GM19395 (cell line): ENCODE measurements around the gene WDR70.

Experiments
- ATAC-seq: cut with Tn5 transposase; IDR thresholded peaks from one replicate; pipeline ENCODE4 v1.9.1; 2021; ENCODE audit warnings: mild to moderate bottlenecking, moderate library complexity; ENCODE audit not compliant: unreplicated experiment

Gene WDR70

DNA sequence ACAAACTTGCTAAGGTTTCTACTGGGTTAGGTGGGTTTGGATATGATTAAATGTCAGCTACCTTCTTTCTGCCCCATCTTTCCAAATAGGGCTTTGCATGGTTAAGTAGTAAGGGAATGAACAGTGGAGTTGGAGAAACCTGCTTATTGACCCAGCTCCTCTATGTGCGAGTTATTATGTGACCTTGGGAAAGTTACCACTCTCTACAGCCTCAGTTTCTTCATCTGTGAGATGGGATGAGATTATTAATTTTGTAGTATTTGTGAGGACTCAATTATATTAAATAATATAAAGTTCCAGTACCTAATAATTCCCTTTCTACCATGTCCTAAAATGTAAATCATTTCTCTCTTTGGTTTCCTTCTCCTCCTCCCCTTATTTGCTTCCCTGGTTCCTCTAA is 337.3 kb downstream of the WDR70 start:
- ATAC-seq: no peak

- ATAC-seq: no peak
Observed at GRCh38 chr5:37717276-37717612, 338.1 kb downstream of the WDR70 start.

DNA sequence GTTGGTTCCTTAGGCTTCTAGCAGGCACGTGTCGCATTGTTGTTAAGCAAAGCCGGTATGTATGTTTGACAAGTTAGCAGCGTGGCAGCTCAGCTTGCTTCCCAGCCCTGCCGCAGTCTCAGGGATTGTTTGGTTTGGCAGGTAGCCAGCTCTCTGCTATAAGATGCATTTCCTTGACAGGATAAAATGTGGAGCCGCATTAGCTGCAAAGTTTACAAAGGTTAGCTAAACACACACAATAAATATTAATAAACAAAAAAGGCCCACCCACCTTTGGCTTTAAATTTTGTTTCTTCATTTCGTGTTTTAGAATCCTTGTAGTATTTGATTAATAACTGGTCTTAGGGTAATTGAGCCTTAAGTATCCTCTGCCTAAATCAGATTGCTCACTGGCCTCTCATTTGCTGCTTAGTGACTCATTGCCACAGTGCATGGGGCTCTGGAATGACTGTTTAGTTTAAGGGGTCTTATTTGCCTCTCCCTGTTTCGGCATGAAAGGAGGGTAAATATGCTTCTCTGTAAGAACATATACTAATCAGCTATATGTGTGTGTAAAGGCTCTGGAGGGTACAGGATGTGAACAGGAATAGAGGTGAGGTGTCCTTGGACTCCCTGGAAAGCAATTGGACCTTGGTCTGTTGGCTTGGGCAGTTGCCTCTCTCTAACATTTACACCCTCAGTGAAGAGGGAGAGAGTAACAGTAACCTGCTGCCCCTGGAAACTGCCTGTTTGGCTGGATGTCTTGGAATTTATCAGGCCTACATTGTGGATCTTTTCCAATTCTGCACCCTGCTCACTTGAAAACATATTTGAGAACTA is 338.7 kb downstream of the WDR70 start:
- no peak for ATAC-seq

- ATAC-seq: no peak
Observed at GRCh38 chr5:37720550-37720952, 341.4 kb downstream of the WDR70 start.

DNA sequence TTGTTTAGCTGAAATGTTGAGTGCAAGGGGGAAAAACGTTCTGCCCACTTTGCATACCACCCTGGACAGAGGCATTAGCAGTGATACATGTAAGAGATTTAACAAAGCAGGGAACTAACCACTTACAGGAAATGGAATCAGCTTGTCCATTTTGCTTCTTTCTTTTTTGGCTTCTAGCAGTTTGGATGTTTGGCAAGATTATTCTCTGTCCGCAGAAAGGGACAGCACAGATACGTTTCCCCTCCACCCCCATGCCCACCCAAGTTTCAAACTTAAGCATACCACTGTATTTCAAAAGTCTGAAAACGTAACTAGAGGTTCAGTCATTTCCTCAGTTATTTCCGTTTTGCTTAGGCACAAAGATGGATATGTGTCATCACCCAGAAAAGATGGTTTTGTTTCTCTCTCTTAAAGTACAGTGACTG is 342.3 kb downstream of the WDR70 start:
- peak; percentile 82 for ATAC-seq

- peak; percentile 73 for ATAC-seq
Observed at GRCh38 chr5:37722236-37723161, 343.4 kb downstream of the WDR70 start.

GRCh38 chr5:37723162-37723961 is 344.2 kb downstream of the WDR70 start:
- ATAC-seq: no peak

DNA sequence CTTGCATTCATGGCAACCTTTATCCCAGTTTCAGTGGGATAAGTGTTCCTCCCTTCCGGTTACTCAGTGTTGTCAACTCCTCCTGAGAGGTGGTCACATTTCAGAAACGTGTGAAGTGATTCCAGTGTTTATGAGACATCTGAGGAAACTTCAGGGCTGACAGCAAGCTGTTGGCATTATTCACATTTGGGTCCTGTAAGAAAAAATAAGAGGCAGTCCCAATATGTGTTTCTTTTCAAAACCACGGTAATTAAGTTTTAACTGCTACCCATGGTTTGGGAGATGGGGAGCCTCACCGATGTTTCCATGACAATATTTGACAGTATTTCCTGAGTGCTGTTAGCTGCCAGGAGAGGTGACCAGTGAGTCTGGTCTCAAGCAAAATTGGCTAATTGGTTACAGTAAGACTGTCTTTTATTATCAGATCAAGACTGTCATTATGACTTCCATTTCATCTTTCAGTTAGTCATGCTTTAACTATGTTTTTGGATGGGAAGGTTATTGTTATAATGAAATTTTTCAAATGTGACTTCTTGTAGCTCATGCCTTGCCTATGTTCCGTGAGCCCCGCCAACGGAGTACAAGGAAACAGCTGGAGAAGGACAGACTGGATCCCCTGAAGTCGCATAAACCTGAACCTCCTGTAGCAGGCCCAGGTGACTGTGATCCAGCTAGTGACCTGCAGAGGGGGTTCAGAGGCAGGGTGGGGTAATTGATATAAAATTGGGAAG is 345.4 kb downstream of the WDR70 start:
- ATAC-seq: no peak

DNA sequence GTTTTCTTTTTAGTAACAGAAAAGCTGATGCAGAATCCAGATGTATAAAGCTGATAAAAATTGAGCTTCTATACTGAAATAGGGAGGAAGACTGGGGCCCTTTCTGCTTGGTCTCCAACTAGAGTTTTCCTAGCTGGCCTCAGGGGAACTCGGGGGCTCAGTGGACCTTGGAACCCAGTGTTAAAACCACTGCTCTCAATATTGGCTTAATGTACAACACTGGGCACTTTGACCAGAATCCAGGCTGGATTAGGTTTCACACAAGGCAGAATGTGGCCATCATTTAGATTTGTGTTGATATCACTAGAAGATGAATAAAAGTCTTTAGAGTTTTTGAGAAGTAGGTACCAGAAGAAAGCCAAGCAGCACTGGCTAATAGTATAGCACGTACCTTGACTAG is 346.1 kb downstream of the WDR70 start:
- ATAC-seq: no peak

DNA sequence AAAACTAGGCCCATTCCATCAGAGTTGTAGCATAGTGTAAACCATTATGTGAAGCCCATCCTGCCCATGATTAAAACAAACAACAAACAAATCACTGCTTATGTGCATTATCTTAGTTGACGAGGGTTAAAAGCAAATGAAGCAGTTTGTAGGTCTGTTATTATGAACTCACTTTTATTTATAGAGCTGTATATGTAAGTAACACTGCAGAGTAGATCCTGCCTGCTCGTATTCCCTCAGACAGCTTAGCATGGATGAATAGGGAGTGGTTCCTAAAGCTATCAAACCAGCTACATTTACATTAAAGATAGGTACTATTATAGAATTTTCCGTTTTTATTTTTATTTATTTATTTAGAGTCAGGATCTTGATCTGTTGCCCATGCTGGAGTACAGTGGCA is 348.1 kb downstream of the WDR70 start:
- no peak for ATAC-seq

- no peak for ATAC-seq
Observed at GRCh38 chr5:37730896-37731455, 351.9 kb downstream of the WDR70 start.

DNA sequence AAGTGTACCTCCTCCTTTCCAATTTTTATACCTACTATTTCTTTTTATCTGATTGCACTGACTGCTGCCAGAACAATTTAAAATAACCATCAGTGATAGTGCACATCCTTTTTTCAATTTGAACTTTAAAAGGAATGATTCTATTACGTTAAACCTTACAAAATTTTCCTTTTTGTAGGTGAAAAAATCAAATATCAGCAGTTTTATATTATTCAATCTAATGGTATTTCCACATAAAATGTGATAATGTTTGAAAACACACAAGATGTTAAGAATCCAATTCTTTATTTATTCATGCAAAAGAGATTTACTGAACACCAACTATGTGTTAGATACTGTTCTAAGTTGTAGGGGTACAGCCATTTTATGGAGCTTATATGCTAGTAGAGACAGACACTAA is 355.0 kb downstream of the WDR70 start:
- ATAC-seq: no peak

- ATAC-seq: no peak
Observed at GRCh38 chr5:37735649-37736347, 356.7 kb downstream of the WDR70 start.

GRCh38 chr5:37736397-37736796 is 357.3 kb downstream of the WDR70 start:
- ATAC-seq: no peak

GRCh38 chr5:37737326-37738056 is 358.4 kb downstream of the WDR70 start:
- no peak for ATAC-seq

- peak; percentile 90 for ATAC-seq
Observed at GRCh38 chr5:37738057-37738691, 359.1 kb downstream of the WDR70 start.

- no peak for ATAC-seq
Observed at GRCh38 chr5:37738865-37739488, 359.9 kb downstream of the WDR70 start.

DNA sequence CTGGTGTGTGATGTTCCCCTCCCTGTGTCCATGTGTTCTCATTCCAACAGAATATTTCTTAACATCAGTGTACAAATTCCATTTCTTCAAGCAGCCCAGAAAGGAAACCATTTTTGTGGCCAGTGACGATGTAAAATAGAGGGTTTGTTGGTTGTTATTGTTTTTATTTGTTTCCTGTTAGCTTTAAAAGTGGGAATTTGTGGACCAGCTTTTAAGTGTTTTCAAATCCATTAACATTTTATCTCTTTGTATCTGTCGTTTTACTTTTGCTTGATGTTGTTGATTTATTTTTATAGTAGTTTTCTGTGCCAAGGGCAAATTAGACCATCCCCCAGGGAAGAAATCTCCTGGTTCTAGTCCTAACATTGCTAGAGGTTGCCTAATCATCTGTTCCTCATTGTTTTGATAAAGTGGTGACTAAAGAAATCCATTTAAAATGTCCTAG is 360.7 kb downstream of the WDR70 start:
- ATAC-seq: no peak
